Kidney tubule cell (primary cell): ENCODE measurements around the gene ALPP.
"Not testable (repeated sequence)": the region's sequence is repeated elsewhere in the genome, so short reads cannot be mapped to it uniquely, and the experiment has no call there.

ENCODE experiments used
- DNase-seq: peaks from one replicate; pipeline ENCODE4 v3.0.0-alpha.2; 2018; ENCODE audit warnings: low spot score

Gene ALPP

DNA sequence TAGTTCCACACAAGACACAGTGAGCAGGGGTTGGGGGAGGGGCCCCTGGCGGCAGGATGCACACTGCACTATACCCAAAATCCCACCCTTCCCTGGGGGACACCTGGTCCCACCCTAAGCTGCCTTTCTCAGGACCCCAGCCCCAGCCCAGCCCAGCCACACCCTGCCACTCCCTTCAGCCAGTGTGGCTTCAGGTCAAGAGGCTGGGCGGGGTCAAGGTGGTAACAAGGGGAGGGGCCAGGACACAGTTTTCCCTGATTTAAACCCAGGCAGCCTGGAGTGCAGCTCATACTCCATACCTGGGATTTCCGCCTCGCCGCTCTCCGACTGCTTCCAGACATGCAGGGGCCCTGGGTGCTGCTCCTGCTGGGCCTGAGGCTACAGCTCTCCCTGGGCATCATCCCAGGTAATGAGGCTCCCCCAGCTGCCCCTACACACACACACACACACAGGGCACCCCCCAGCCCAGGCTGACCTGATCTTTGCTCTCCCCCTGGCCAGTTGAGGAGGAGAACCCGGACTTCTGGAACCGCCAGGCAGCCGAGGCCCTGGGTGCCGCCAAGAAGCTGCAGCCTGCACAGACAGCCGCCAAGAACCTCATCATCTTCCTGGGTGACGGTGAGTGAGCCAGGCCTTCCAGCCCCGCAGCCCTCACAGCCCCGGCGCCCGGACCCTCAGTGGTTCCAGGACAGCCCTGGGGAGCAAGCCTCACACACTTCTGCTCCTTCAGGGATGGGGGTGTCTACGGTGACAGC lies 28.2 kb downstream of the ALPP start, which contains the start of gene ALPG:
Gene ALPG, plus strand, starts transcription at position 289 of the 755 bp plus-strand sequence. Its CDS starts 51 bp downstream, at position 340.
- no peak for DNase-seq

DNA sequence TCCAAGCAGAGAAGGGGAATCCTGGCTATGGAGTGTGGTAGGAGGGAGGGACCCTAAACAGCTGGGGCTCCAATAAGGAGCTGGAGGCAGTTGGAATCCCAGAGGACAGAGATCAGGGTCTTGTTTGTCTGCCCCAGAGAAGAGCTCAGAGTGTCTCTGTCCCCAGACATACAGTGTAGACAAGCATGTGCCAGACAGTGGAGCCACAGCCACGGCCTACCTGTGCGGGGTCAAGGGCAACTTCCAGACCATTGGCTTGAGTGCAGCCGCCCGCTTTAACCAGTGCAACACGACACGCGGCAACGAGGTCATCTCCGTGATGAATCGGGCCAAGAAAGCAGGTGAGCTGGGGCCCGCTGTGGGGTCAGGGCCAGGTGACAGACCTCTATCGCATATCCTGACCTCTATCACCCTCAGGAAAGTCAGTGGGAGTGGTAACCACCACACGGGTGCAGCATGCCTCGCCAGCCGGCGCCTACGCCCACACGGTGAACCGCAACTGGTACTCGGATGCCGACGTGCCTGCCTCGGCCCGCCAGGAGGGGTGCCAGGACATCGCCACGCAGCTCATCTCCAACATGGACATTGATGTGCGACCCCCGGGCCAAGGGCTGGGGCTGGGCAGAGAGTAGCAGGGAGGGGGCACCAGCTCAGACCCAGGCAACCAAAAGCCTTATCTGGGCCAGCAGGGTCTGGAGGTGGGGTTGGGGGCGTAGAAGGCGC lies 29.0 kb downstream of the ALPP start:
- not testable (repeated sequence) for DNase-seq

DNA sequence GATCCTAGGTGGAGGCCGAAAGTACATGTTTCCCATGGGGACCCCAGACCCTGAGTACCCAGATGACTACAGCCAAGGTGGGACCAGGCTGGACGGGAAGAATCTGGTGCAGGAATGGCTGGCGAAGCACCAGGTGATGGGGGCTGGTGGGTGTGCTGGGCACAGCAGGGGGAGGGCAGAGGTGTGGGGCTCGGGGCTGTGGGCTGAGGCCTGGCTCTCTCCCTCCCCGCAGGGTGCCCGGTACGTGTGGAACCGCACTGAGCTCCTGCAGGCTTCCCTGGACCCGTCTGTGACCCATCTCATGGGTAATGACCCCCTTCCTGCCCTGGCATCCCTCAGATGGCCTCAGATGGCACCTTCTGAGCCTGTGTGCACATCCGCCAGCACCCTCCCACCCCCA lies 29.7 kb downstream of the ALPP start:
- not testable (repeated sequence) for DNase-seq

DNA sequence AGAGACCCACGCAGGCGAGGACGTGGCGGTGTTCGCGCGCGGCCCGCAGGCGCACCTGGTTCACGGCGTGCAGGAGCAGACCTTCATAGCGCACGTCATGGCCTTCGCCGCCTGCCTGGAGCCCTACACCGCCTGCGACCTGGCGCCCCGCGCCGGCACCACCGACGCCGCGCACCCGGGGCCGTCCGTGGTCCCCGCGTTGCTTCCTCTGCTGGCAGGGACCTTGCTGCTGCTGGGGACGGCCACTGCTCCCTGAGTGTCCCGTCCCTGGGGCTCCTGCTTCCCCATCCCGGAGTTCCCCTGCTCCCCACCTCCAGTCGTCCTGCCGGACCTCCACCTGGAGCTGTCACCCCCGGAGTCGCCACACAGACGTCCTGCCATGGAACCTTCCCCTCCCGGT lies 31.1 kb downstream of the ALPP start:
- not testable (repeated sequence) for DNase-seq

DNA sequence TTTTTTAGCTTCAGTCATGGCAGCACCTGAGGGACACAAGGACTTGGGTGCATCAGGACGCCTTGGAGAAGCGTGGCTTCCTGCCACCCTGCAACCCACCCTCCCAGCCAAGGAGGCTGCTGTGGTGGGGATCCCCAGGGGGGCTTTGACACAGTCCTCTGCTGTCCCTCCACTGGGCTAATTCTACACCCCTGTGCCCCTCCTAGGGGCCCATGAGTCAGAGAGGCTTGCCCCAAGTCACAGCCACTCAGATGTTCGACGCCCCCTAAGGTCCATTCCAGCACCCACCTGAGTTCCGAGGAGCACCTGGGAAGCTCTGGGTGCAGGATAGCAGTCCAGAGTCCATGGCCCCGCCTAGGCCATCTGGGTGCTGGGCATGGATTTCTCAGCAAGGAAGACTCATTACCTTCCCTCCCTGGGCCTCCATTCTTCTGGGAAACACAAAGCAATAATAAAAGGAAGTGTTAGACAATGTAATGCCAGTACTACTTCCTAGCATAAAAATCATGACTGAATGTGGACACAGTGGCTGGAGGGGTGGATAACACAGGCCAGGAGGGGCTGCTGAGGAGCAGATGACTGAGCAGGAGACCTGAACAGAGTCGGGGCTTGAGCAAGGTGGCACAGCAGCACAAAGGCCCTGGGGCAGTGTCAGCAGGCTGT lies 31.8 kb downstream of the ALPP start:
- no peak for DNase-seq

DNA sequence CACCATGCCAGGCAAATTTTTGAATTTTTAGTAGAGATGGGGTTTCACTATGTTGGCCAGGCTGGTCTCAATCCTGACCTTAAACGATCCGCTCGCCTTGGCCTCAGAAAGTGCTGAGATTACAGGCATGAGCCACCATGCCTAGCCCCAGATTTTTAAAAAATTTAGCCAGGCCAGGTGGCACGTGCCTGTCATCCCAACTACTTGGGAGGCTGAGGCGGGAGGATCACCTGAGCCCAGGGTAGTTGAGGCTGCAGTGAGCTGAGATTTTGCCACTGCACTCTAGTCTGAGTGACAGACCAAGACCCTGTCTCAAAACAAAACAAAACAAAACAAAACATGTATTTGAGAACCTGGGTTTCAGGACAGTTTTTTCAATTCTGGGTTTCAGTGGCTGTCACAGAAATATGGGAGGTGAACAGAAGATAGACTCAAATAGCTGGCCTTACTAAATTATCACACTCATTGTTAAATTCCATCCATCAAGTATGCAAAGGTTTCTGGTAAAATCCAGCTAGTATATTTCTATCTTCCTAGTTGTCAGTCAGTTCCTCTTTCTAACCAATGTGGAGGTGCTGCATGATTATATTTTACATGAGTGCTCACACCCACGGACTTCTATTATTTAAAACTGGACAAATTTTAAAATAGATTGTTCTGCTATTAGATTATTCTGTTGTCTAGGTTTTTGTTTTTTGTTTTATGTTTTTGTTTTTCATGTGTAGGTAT lies 33.5 kb downstream of the ALPP start:
- no peak for DNase-seq

DNA sequence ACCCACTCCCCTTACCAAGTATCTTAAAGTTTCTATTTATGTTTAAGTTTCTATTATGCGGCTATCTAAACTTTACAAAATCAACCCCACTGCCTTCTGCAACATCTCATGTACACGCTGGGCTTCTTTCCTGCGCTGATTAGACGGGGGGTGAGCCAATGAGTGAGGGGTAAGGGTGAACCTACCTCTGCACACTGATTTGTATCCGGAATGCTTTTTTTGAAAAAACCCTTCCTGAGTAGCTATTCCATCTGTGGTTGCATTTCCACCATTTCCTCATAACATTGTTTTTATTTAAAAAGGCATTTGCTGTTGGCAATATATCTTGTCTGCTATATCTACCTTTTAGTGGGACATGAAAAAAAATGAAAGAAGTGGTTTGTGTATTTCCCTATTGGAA lies 34.4 kb downstream of the ALPP start:
- DNase-seq = no peak

DNA sequence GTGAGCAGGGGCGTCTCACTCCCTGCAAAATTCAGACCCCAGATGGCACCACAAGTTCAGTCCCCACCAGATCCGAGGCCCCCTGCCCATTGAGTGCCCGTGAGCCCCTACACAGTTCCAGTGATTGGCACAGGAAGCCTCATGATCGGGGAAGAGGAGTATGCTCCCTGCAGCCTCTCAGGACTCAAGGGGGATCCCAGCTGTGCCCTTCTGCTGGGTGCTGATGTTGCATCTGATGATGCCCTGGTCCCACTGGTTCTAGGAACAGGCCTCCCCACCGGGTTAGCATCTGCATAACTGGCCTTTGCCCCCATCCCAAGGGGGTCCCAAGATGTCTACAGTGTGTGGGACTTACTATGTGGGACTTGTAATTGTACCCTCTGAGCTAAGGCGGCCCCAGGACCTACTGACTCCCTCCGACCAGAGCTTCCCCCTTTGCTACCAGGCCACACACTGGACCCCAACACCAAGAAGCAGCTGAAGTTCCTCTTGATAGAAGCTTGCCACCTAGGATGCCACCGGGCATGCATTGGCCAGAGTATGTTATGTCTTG lies 36.7 kb downstream of the ALPP start:
- no peak for DNase-seq

DNA sequence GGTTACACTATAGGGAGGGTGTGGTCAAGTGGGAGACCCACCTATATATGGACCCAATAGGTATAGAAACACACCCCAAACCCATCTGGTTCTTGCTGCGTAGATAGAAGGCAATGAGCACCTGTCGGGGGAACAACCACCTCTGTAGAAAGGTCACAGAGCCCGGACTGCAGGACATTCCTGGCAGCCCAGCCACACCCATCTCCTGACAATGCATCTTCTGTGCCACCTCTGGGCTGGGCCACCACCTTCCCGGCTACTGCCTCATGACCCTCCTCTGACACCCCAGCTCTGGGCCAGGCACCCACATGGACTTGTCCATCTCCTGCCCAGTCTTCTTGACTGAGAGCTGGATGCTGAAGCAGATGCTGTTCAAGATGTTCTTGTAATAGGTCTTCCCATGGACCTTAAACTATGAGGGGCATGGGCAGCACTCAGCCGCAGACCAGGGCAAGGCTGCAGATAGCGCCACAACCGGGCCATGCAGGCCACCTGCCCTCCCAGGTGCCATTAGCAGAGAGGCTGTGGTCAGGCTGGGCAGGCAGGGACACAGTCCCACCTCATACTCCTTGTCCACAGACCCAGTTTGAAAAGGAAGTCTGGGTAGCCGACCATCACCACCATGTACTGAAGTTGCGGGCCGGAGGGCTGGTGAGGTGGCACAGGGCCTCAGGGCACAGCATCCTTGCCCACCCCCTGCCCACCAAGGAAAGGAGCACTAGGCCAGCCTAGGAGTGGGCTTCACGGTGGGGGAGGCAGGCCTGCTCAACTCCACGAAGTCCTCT lies 37.4 kb downstream of the ALPP start:
- no peak for DNase-seq

DNA sequence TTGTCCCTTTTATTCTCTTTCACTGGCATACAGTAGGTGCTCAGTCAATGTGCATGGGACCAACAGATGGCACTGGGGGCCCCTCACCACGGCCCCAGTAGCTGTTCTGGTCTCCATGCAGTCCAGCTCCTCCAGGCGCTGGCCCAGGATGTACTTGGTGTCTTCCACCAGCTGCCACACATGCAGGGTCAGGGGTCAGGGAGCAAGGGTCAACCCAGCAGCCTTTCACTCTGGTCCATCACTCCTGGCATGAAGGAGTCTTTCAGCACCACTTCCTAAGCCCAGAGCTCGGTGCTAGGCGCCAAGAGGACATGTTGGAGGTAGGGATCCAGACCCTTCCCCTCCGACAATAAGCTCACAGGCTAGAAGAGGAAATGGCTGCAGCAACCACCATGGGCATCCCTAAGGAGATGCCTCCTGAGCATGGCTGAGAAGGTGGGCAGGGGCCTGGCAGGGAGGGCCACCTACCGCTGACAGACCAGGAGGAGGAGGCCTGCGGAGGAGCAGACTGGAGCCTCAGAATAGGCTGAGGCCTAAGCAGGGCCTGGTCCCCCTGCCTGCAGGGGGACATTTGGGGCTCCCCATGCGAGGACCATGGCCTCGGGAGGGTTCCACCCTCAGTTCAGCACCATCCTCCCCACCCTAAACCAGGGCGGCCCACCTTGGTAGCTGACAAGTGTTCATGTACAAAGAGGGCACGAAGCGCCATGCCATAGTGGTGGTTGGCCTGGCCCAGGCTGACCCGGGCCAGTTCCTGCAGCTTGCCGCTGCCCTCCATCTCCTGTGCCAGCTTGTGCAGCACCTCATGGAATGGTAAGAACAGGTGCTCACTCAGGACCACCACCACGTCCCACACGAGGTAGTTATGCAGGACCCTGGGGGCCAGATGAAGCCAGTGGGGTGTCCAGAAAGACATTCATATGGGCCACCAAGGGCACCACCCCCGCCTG lies 38.2 kb downstream of the ALPP start:
- no peak for DNase-seq

DNA sequence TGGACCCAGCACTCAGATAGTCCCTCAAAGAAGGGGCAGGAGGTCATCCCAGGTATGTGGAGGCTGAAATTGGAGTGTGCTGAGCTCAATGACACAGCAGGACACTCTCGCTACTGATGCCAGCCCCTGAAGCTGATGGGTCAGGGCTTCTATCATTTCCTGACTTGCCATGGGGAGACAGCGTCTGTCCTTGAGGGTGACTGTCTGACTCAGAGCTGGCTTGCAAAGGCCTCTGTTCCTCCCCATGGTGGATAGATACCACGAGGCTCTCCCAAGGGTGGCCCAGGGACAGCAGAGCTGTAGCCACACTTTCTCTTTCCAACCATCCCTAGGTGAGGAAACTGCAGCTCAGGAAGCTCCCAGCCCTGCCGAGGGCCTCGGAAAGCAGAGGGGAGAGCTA lies 38.9 kb downstream of the ALPP start:
- no peak for DNase-seq

DNA sequence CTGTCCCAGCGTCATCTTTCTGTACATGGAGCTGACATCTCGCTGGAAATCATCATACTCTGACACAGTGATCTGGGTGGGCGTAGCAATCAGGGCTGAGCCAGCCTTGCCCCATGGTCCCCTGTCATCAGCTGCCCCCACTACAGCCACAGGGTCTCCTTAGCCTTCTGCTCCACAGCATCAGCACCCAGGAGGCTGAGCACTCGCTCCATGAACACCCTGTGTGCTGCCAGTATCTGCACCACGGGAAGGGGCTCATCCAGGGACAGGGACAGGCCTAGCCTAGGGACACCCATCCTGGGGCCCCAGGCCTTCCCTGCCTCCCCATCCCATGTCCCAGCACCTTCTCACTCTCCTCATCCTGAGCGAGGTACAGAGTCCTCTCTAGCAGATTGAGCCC lies 39.5 kb downstream of the ALPP start:
- DNase-seq = no peak

DNA sequence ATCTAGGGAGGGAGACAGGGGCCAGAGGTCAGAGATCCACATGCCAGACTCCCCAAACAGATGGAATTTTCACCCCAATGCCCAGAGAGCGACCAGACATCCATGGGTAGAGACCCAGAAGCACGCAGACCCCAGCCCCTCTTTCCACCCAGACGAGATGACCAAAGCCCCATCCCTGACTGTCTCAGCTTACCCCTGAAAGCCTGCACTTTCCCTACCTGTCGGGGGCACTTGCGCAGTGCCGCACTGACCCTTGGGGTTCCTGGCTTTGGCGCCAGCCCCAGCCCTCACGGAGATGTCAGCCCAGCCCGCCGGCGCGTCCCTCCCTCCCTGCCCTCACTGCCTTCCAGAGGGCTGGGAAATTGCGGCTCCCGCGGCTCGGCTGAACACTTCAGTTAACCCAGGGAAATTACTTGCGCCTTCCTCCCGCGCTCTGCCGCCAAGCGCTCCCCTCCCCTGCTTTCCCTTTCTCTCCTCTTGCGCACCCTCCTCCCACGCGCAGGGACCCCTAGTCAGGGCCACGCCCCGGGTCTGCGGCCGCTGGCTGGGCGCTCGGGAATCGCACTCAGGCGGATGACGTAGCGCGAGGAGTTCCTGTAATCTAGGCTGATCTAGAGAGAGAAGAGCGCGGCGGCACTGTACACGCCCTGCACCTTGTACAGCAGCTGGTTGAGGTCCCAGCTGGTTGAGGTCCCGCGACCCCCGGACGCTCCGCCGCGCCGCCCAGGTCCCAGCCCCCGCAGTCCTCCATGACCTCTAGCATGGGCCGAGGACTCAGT lies 40.1 kb downstream of the ALPP start:
- DNase-seq = peak; percentile 22

DNA sequence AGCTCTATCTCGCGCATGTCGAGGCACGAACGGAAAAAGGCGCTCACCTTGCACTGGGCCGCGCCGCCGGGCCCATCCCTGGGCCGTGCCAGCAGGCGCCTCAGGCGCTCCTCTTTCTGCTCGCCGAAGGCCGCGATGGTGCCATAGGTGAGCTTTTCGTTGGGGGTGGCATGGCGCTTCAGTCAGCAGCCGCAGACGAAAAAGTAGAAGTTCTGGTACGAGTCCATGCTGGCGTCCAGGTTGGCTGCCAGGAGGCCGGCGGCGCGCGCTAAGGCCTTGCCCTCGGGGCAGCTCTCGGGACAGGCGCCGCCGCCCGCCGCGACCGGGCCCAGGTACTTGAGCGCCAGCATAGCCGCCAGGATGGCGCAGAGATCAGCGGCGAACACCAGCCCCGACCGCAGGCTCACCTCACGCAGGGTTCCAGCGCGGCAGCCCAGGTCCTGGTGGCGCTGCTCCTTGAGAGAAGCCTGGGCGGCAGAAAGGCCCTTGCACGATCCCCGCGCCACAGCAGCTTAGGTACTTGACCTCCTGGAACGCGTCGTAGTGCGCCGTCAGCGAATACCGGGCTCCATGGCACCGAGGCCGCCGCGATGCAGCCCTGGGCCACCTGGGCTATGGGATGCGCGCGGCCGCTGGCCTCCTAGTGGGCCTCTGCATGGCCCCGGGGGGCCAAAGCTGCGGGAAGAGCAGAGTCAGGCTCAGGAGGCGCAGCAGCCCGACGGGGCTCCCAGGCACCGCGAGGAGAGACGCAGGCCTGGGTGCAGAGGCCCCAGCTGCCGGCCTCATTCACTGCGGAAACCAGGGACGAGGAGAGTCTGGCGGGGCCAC lies 40.9 kb downstream of the ALPP start:
- no peak for DNase-seq

DNA sequence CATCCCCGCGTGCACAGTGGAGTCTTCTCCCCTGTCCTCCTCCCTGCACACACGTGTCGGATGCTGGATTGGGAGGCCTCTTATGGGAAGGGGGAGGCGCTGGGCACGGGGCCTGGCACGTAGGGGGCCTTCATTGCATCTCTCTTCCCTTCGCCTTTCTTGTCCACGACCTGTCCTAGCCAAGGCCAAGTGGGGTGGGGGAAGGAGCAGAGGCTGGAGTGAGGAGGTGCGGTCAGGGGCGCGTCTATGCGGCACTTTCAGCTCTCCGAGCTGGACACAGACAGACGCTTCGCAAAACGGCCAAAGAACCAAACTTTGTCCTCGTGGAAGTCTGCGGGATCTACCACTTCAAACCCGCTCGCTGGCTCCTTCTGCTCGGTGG lies 41.5 kb downstream of the ALPP start:
- no peak for DNase-seq

DNA sequence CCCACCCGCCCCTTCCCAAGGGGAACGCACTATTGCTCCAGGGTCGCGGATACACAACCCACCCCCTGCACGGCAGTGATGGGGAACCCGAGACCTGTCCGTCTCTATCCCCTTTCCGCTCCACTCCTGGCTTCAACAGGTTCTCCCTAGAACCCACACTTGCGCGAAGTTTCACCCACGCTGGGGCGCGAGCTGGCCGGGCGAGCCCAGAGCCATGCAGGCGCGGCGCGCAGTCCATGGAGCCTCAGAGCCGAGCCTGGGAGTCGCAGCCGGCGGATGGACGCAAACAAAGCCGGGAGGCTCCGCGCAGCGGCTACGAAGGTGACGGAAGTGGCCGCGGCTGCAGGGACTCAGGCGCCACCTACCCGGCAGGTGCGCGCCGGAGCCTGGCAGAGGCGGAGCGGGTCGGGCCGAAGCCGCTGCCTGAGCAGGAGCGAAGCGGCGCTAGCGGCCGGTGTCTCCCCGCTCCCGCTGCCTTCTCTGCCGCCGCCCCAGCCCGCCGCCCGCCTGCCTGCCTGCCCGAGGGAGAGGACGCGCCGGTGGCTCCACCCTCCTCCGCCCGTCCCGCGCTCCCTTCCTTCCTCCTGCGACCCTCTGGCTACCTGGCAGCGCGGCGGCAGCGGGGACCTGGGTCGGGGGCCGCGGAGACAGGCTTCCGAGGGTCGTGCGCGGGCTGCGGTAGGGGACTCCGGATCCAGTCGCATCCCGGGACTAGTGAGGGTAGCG lies 42.1 kb downstream of the ALPP start:
- peak; percentile 58 for DNase-seq

DNA sequence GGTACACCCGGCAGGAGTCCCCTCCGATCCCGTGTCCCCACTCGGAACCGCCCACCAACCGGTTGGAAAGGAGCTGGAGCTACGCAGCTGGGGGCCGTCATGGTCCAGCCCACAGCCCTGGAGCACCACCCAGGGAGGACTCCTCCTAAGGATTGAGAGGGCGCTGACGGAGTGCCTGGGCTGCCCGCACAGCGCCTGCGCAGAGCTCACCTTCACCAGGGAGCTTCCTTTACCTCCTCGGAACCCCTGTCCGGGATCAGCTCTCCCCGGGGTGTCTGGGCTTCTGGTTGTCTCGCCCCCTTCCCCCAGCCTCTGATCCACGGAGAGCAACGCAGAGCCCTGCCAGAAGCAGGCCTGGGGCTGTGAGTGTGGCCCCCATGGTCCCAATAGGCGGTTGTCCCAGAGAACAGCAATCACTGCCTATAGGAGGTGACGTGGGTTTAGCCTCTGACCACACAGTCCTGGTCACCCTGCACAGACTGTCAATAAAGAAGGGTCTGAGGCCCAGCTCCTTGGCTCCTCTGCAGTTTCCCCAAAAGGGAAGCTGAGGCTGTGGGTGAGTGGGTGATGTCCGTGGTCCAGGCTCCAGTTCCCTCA lies 42.7 kb downstream of the ALPP start:
- peak; percentile 7 for DNase-seq
